Large intestine (tissue), 3 donors: ENCODE data around the gene CDKAL1. TPM values are rescaled to one million over a fixed set of nuclear protein-coding genes. Genes with fewer than 3 reads are reported as not detected.
A peak's percentile ranks its signal among the peaks of the same experiment; 100 is the strongest.
"Not testable (repeated sequence)": the region's sequence is repeated elsewhere in the genome, so short reads cannot be mapped to it uniquely, and the experiment has no call there.

Experiments
- DNase-seq, 2 donors: peaks; one replicate each; pipeline versions ENCODE4 v3.0.0 to v3.0.0-alpha.2; 2013
- H3K27ac ChIP-seq: one replicate; pipeline ENCODE4 v1.5.1; 2013; ENCODE audit warnings: low read length
- H3K27me3 ChIP-seq: 2 replicates; pipeline ENCODE4 v1.6.1; 2013; ENCODE audit warnings: low read length; ENCODE audit not compliant: control insufficient read depth, insufficient read depth
- H3K36me3 ChIP-seq: 2 replicates; pipeline ENCODE4 v1.6.1; 2013; ENCODE audit warnings: low read length; ENCODE audit not compliant: control insufficient read depth, insufficient read depth
- H3K4me1 ChIP-seq: one replicate; pipeline ENCODE4 v1.6.1; 2013; ENCODE audit warnings: low read length; ENCODE audit not compliant: control insufficient read depth, insufficient read depth
- H3K4me3 ChIP-seq: one replicate; pipeline ENCODE4 v1.5.1; 2013; ENCODE audit warnings: low read length
- H3K9me3 ChIP-seq: one replicate; pipeline ENCODE4 v1.6.1; 2013; ENCODE audit warnings: mild to moderate bottlenecking, low read depth, low read length, moderate library complexity; ENCODE audit not compliant: control insufficient read depth
- WGBS: methylation state at CpG from one replicate; pipeline ENCODE4 v1.1.5; 2013; ENCODE audit warnings: low lambda C conversion rate; ENCODE audit not compliant: insufficient coverage; 5-methylcytosine and 5-hydroxymethylcytosine counted together
- polyA plus RNA-seq: library from polyadenylated mRNA; unstranded; fragments of 120-200 nt; gene quantifications from one replicate; pipeline ENCODE4 v1.2.1, GENCODE V29; 2013

The CDKAL1 gene
- polyA plus RNA-seq, 1 donor: 10.3 TPM

GRCh38 chr6:21188505-21189223, 654.4 kb downstream of the CDKAL1 start:
- Histone ChIP-seq H3K36me3 (no peaks in the 10 kb centered on the region), H3K27ac (no peak overlapping the region), H3K4me1 (no peaks in the 10 kb centered on the region), H3K27me3 (no peaks in the 10 kb centered on the region), H3K9me3 (peaks cover 4% of the 10 kb centered on the region), H3K4me3 (no peak overlapping the region)
- no peak for DNase-seq
- 49% methylated on average over 3 of the region's 9 CpGs for WGBS

GRCh38 chr6:21189759-21190158, 655.5 kb downstream of the CDKAL1 start:
- no peak overlapping the region for H3K27ac ChIP-seq
- 80% methylated on average over 1 of the region's 4 CpGs for WGBS
- no peak for DNase-seq

DNA sequence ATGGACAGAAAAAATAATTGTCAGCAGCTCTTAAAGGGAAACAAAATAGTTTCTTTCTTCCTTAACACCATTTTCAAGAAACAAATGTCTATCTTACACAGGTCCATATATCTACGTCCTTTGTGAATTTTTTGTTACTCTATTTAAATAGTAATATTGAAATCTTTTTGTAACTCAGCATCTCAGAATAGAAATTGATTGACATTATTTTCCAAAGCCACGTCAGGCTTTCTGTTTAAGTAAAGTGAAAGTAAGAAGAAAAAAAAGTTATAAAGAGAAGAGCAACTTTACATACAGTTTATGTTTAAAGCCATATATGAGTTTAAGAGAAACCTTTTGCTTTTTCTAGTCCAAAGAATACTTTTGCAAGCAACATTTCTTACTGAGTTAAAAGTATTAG, 656.4 kb downstream of the CDKAL1 start:
- peak overlapping the region; percentile 33 for H3K27ac ChIP-seq
- H3K4me1 ChIP-seq: no peaks in the 10 kb centered on the region
- peaks cover 4% of the 10 kb centered on the region for H3K9me3 ChIP-seq
- no peaks in the 10 kb centered on the region for H3K36me3 ChIP-seq
- no peak for DNase-seq
- no peak overlapping the region for H3K4me3 ChIP-seq
- H3K27me3 ChIP-seq: no peaks in the 10 kb centered on the region
- 100% methylated on average over 1 of the region's 2 CpGs for WGBS

More at GRCh38 chr6:21189759-21190158, 655.5 kb downstream of the CDKAL1 start:
- Histone ChIP-seq H3K36me3 (no peaks in the 10 kb centered on the region), H3K4me3 (no peak overlapping the region), H3K4me1 (no peaks in the 10 kb centered on the region), H3K27me3 (no peaks in the 10 kb centered on the region), H3K9me3 (peaks cover 4% of the 10 kb centered on the region)

DNA sequence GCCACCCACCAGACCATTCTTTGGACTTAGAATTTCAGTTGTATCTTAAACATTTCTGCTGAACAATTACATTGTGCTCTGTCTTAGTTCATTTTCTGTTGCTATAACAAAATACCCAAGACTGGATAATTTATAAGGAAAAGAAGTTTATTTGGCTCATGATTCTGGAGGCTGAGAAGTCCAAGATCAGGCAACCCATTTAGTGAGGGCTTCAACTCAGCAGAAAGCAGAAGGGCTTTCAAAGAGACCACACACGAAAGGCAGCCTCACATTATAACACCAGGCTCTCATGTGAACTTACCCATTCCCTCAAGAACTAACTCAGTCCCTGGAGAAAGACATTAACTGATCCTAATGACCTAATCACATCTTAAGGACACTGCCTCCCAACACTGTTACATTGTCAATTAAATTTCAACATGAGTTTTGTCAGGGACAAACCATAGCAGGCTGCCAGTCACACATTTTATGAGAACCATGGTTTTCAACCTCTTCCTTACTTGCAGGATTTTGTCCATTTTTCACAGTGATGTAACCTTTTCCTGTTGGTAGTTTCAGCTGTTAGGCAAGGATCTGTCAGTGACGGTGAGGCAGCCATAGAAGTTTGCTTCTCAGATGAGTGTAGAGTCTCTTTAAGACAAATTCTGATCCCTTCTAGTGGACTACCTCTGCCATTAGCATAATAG, 659.7 kb downstream of the CDKAL1 start:
- H3K27me3 ChIP-seq: no peaks in the 10 kb centered on the region
- H3K4me3 ChIP-seq: no peak overlapping the region
- no peak for DNase-seq
- WGBS: no CpG with 5 or more reads among the region's 2 CpGs
- peaks cover 4% of the 10 kb centered on the region for H3K9me3 ChIP-seq
- H3K27ac ChIP-seq: no peak overlapping the region
- no peaks in the 10 kb centered on the region for H3K4me1 ChIP-seq
- H3K36me3 ChIP-seq: no peaks in the 10 kb centered on the region

DNA sequence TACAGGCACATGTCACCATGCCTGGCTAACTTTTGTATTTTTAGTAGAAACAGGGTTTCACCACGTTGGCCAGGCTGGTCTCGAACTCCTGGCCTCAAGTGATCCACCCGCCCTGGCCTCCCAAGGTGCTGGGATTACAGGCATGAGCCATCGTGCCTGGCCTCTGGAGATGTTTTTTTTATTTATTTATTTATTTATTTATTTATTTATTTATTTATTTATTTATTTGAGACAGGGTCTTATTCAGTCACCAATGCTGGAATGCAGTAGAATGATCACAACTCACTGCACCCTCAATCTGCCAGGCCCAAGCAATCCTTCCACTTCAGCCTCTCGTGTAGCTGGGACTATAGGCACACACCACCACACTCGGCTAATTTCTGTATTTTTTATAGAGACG, 661.0 kb downstream of the CDKAL1 start:
- not testable (repeated sequence) for H3K36me3 ChIP-seq, H3K4me1 ChIP-seq, H3K4me3 ChIP-seq, H3K27ac ChIP-seq, H3K27me3 ChIP-seq, DNase-seq, H3K9me3 ChIP-seq
- no CpG with 5 or more reads among the region's 7 CpGs for WGBS

- no peak overlapping the region for H3K4me3 ChIP-seq
- DNase-seq: no peak
- H3K9me3 ChIP-seq: no peaks in the 10 kb centered on the region
- H3K4me1 ChIP-seq: no peaks in the 10 kb centered on the region
- no CpG with 5 or more reads among the region's 5 CpGs for WGBS
- no peaks in the 10 kb centered on the region for H3K36me3 ChIP-seq
- no peaks in the 10 kb centered on the region for H3K27me3 ChIP-seq
- H3K27ac ChIP-seq: no peak overlapping the region
These were observed 663.9 kb downstream of the CDKAL1 start for GRCh38 chr6:21198032-21198640.

DNA sequence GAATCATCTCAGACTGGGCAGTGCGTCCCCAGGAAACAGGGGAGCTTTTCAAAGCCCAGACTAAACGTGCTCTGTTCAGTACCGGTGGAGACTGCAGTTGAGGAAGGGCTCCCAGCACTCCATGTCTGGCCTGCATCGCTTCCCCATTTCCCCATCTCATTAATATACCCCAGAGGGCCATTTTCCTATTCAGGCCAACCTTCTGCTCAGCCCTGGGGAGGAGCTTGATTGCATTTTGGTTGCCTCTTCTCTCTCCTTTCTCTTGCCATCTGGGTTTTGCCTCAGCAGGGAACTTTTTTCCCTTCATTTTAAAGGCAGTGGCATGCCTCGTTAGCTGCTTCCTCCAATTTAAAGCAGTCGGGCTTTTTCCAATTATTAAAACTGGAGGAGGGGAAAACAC, 665.0 kb downstream of the CDKAL1 start:
- no peak overlapping the region for H3K27ac ChIP-seq
- H3K9me3 ChIP-seq: no peaks in the 10 kb centered on the region
- no peaks in the 10 kb centered on the region for H3K36me3 ChIP-seq
- H3K4me1 ChIP-seq: no peaks in the 10 kb centered on the region
- WGBS: 100% methylated on average over 1 of the region's 6 CpGs
- DNase-seq: no peak
- H3K4me3 ChIP-seq: no peak overlapping the region
- H3K27me3 ChIP-seq: no peaks in the 10 kb centered on the region

GRCh38 chr6:21200134-21200870, 666.0 kb downstream of the CDKAL1 start:
- Histone ChIP-seq H3K27ac (no peak overlapping the region), H3K27me3 (no peaks in the 10 kb centered on the region), H3K36me3 (no peaks in the 10 kb centered on the region), H3K4me1 (no peaks in the 10 kb centered on the region), H3K4me3 (no peak overlapping the region), H3K9me3 (no peaks in the 10 kb centered on the region)
- no CpG with 5 or more reads among the region's 7 CpGs for WGBS
- no peak for DNase-seq

GRCh38 chr6:21201187-21201586, 666.9 kb downstream of the CDKAL1 start:
- H3K4me1 ChIP-seq: no peaks in the 10 kb centered on the region
- H3K27ac ChIP-seq: no peak overlapping the region
- H3K4me3 ChIP-seq: no peak overlapping the region
- H3K27me3 ChIP-seq: no peaks in the 10 kb centered on the region
- 60% methylated on average over 1 of the region's 4 CpGs for WGBS
- H3K36me3 ChIP-seq: no peaks in the 10 kb centered on the region
- H3K9me3 ChIP-seq: no peaks in the 10 kb centered on the region
- DNase-seq: no peak

GRCh38 chr6:21201637-21202350, 667.5 kb downstream of the CDKAL1 start:
- H3K27ac ChIP-seq: no peak overlapping the region
- WGBS: 100% methylated on average over 1 of the region's 10 CpGs
- no peak for DNase-seq
- no peaks in the 10 kb centered on the region for H3K9me3 ChIP-seq
- H3K4me3 ChIP-seq: no peak overlapping the region
- H3K36me3 ChIP-seq: no peaks in the 10 kb centered on the region
- no peaks in the 10 kb centered on the region for H3K27me3 ChIP-seq
- H3K4me1 ChIP-seq: no peaks in the 10 kb centered on the region
